Ascending aorta (tissue), 2 donors: ENCODE results near the gene NUDT14. TPM values are rescaled to one million over a fixed set of nuclear protein-coding genes. Genes with fewer than 3 reads are reported as not detected.

Source experiments
- DNase-seq, 2 donors: peaks; one replicate each; pipeline ENCODE4 v3.0.0-alpha.2; 2019; ENCODE audit warnings: low spot score in 2 of 2
- H3K27ac ChIP-seq, 2 donors: fragments of 200-600 bp; sonication (generic); one replicate each; pipeline ENCODE4 v1.5.1; 2016 to 2017; ENCODE audit warnings: mild to moderate bottlenecking in 1 of 2
- H3K27me3 ChIP-seq: fragments of 200-600 bp; sonication (generic); one replicate; pipeline ENCODE4 v1.5.1; 2017
- H3K36me3 ChIP-seq, 2 donors: fragments of 200-600 bp; sonication (generic); one replicate each; pipeline ENCODE4 v1.5.1; 2016
- H3K4me1 ChIP-seq, 2 donors: fragments of 200-600 bp; sonication (generic); one replicate each; pipeline ENCODE4 v1.5.1; 2016 to 2017; ENCODE audit warnings: mild to moderate bottlenecking in 1 of 2
- H3K4me3 ChIP-seq, 2 donors: fragments of 200-600 bp; sonication (generic); one replicate each; pipeline ENCODE4 v1.5.1; 2016 to 2017; ENCODE audit warnings: mild to moderate bottlenecking in 1 of 2
- H3K9me3 ChIP-seq, 2 donors: fragments of 200-600 bp; sonication (generic); one replicate each; pipeline ENCODE4 v1.5.1; 2016
- CTCF ChIP-seq, 3 experiments: fragments of 200-600 bp in 2 of 3; fragments of 450-650 bp in 1 of 3; sonication (generic) in 2 of 3; IDR thresholded peaks; one replicate each; pipeline ENCODE4 v1.5.1; 2016 to 2019; ENCODE audit warnings: antibody characterized with exemption in 3 of 3, mild to moderate bottlenecking in 1 of 3, moderate library complexity in 1 of 3
- intact Hi-C: fragments of 100-400 bp; cut with DNase I; formaldehyde crosslinking; loops from one replicate; pipeline ENCODE4 v1.15.1; 2023
- total RNA-seq: library from RNA; depleted of rRNA; stranded (reverse); fragments of >200 nt; gene quantifications from one replicate; pipeline ENCODE4 v1.1.0, GENCODE V29; 2016

Gene NUDT14
- total RNA-seq, 1 donor from 2014 or later, result 1.5 TPM

- Histone ChIP-seq H3K36me3 (no peaks in the 10 kb centered on the region), H3K4me1 (peaks cover 7 to 23% of the 10 kb centered on the region in 2 donors), H3K9me3 (no peaks in the 10 kb centered on the region), H3K4me3 (no peak overlapping the region), H3K27ac (peak overlapping the region in 1 of 2 donors; percentile 13), H3K27me3 (no peaks in the 10 kb centered on the region)
- TF ChIP-seq CTCF (IDR thresholded peaks at IDR 0.05), result no peak
- intact Hi-C loops, result no loop called here
- no peak for DNase-seq
These were observed 10.0 kb downstream of the NUDT14 start for GRCh38 chr14:105171004-105171673.

GRCh38 chr14:105169776-105170655 lies 11.1 kb downstream of the NUDT14 start:
- Histone ChIP-seq H3K4me1 (peaks cover 7 to 26% of the 10 kb centered on the region in 2 donors), H3K27ac (no peak overlapping the region), H3K27me3 (no peaks in the 10 kb centered on the region), H3K4me3 (no peak overlapping the region), H3K36me3 (no peaks in the 10 kb centered on the region), H3K9me3 (no peaks in the 10 kb centered on the region)
- DNase-seq, result no peak
- TF ChIP-seq CTCF (IDR thresholded peaks at IDR 0.05), result no peak
- intact Hi-C loops, result loop anchor here (10.0 kb wide), 1 partner anchor 1285 kb away; no protein-coding TSS in a partner anchor

GRCh38 chr14:105168979-105169507 lies 12.1 kb downstream of the NUDT14 start:
- H3K4me3 ChIP-seq, result peak overlapping the region in 1 of 2 donors; percentile 57
- H3K4me1 ChIP-seq, result peaks cover 7 to 26% of the 10 kb centered on the region in 2 donors
- no peaks in the 10 kb centered on the region for H3K27me3 ChIP-seq
- TF ChIP-seq CTCF (IDR thresholded peaks at IDR 0.05), result peak in 2 of 3 experiments; percentile 21 to 28
- intact Hi-C loops, result loop anchor here (10.0 kb wide), 1 partner anchor 1284 kb away; no protein-coding TSS in a partner anchor
- H3K36me3 ChIP-seq, result no peaks in the 10 kb centered on the region
- no peaks in the 10 kb centered on the region for H3K9me3 ChIP-seq
- no peak for DNase-seq
- H3K27ac ChIP-seq, result no peak overlapping the region

GRCh38 chr14:105168496-105168978 lies 12.6 kb downstream of the NUDT14 start, which contains the start of gene JAG2:
JAG2 (minus strand) TSS chr14:105168776; CDS start chr14:105168420, 356 bp downstream.
- intact Hi-C loops, result loop anchor here (10.0 kb wide), 1 partner anchor 1284 kb away; no protein-coding TSS in a partner anchor
- Histone ChIP-seq H3K27ac (no peak within 1 kb of the TSS), H3K4me1 (peaks cover 7 to 26% of the 10 kb centered on the region in 2 donors), H3K9me3 (no peaks in the 10 kb centered on the region), H3K36me3 (no peaks in the 10 kb centered on the region), H3K4me3 (peak within 1 kb of the TSS; percentile 54 to 57), H3K27me3 (no peaks in the 10 kb centered on the region)
- DNase-seq, result no peak
- TF ChIP-seq CTCF (IDR thresholded peaks at IDR 0.05), result no peak

- H3K27ac ChIP-seq, result no peak overlapping the region
- peaks cover 7 to 26% of the 10 kb centered on the region in 2 donors for H3K4me1 ChIP-seq
- no peaks in the 10 kb centered on the region for H3K36me3 ChIP-seq
- DNase-seq, result no peak
- TF ChIP-seq CTCF (IDR thresholded peaks at IDR 0.05), result no peak
- H3K4me3 ChIP-seq, result peak overlapping the region; percentile 54 to 56
- H3K27me3 ChIP-seq, result no peaks in the 10 kb centered on the region
- H3K9me3 ChIP-seq, result no peaks in the 10 kb centered on the region
- intact Hi-C loops, result loop anchor here (10.0 kb wide), 1 partner anchor 1283 kb away; no protein-coding TSS in a partner anchor
These were observed 13.1 kb downstream of the NUDT14 start for GRCh38 chr14:105168093-105168420.
